IMR-90 (cell line): Measurements from ENCODE around the gene ISM1. TPM values are rescaled to one million over a fixed set of nuclear protein-coding genes. Genes with fewer than 3 reads are reported as not detected.
A peak's percentile ranks its signal among the peaks of the same experiment; 100 is the strongest.

Experiments used
- ATAC-seq: fragments of 200-7000 bp; cut with Tn5 transposase; 2 replicates; pipeline ENCODE4 v1.9.1; 2020; ENCODE audit warnings: low read depth, mild to moderate bottlenecking, moderate library complexity
- BruUV-seq: library from RNA; stranded (reverse); fragments of 400-500 nt; replicated peaks from 2 replicates; lab custom pipeline; 2021; lab: Mats Ljungman, UMichigan
- CTCF ChIA-PET: fragments of 300-600 bp; formaldehyde crosslinking; extraction: SDS; loops from one replicate; lab custom pipeline; 2021; ENCODE audit warnings: antibody characterized with exemption; lab: Yijun Ruan, JAX
- POLR2A ChIA-PET: fragments of 300-600 bp; sonication (Branson Sonifier 250); formaldehyde crosslinking; loops from one replicate; lab custom pipeline; 2022; ENCODE audit warnings: antibody characterized with exemption; ENCODE audit not compliant: unreplicated experiment; lab: Charles Lee
- DNase-seq: peaks from one replicate; pipeline ENCODE4 v3.0.0; 2013
- H2AFZ ChIP-seq: replicated peaks from 2 replicates; pipeline ENCODE3; 2013; ENCODE audit warnings: low read length, mild to moderate bottlenecking; ENCODE audit not compliant: poor library complexity
- H2AK5ac ChIP-seq: 2 replicates; pipeline ENCODE4 v1.6.1; 2013; ENCODE audit warnings: low read depth, low read length, inconsistent platforms
- H2AK9ac ChIP-seq: replicated peaks from 2 replicates; pipeline ENCODE3; 2013; ENCODE audit warnings: mild to moderate bottlenecking, low read depth, low read length, moderate library complexity; ENCODE audit not compliant: poor library complexity
- H2BK120ac ChIP-seq: 2 replicates; pipeline ENCODE4 v1.6.1; 2013; ENCODE audit warnings: low read depth, low read length, inconsistent platforms
- H2BK15ac ChIP-seq: 3 replicates; pipeline ENCODE4 v1.6.1; 2013; ENCODE audit warnings: low read depth, low read length, inconsistent platforms
- H2BK20ac ChIP-seq: 2 replicates; pipeline ENCODE4 v1.6.1; 2013; ENCODE audit warnings: low read depth, mild to moderate bottlenecking, inconsistent platforms, low read length, moderate library complexity
- H2BK5ac ChIP-seq: 2 replicates; pipeline ENCODE4 v1.6.1; 2013; ENCODE audit warnings: mild to moderate bottlenecking, low read depth, low read length, inconsistent platforms; ENCODE audit not compliant: poor library complexity, severe bottlenecking
- H3K14ac ChIP-seq: replicated peaks from 2 replicates; pipeline ENCODE4 v1.6.1; 2013; ENCODE audit warnings: low read depth, low read length, inconsistent platforms
- H3K18ac ChIP-seq: 2 replicates; pipeline ENCODE4 v1.6.1; 2013; ENCODE audit warnings: low read depth, low read length, control low read depth
- H3K23ac ChIP-seq: 2 replicates; pipeline ENCODE4 v1.6.1; 2013; ENCODE audit warnings: low read depth, low read length, inconsistent platforms
- H3K27ac ChIP-seq: 2 replicates; pipeline ENCODE4 v1.5.1; 2013; ENCODE audit warnings: mild to moderate bottlenecking, control low read depth, low read length; ENCODE audit not compliant: insufficient read depth
- H3K27me3 ChIP-seq: 2 replicates; pipeline ENCODE4 v1.6.1; 2013; ENCODE audit warnings: low read length; ENCODE audit not compliant: control insufficient read depth, insufficient read depth
- H3K36me3 ChIP-seq: 2 replicates; pipeline ENCODE4 v1.6.1; 2013; ENCODE audit warnings: low read length, mixed read lengths; ENCODE audit not compliant: control insufficient read depth, insufficient read depth
- H3K4ac ChIP-seq: 2 replicates; pipeline ENCODE4 v1.6.1; 2013; ENCODE audit warnings: low read depth, low read length, inconsistent platforms
- H3K4me1 ChIP-seq: 2 replicates; pipeline ENCODE4 v1.6.1; 2013; ENCODE audit warnings: low read length, mixed read lengths; ENCODE audit not compliant: control insufficient read depth, insufficient read depth
- H3K4me2 ChIP-seq: 2 replicates; pipeline ENCODE4 v1.6.1; 2013; ENCODE audit warnings: low read depth, mild to moderate bottlenecking, control low read depth, low read length, moderate library complexity
- H3K4me3 ChIP-seq: 2 replicates; pipeline ENCODE4 v1.5.1; 2013; ENCODE audit warnings: low read depth, mild to moderate bottlenecking, control low read depth, low read length, moderate library complexity; ENCODE audit not compliant: insufficient read depth
- H3K56ac ChIP-seq: 2 replicates; pipeline ENCODE4 v1.6.1; 2013; ENCODE audit warnings: low read length, inconsistent platforms; ENCODE audit not compliant: insufficient read depth; ENCODE audit errors: extremely low read depth
- H3K79me1 ChIP-seq, 2 experiments: 2 replicates each; pipeline ENCODE4 v1.6.1; 2013; ENCODE audit warnings: low read length in 2 of 2, inconsistent platforms in 1 of 2, low read depth in 1 of 2
- H3K9ac ChIP-seq: 2 replicates; pipeline ENCODE4 v1.6.1; 2013; ENCODE audit warnings: low read depth, low read length, control low read depth
- H3K9me1 ChIP-seq: 2 replicates; pipeline ENCODE4 v1.6.1; 2013; ENCODE audit warnings: low read length, inconsistent platforms; ENCODE audit not compliant: insufficient read depth
- H3K9me3 ChIP-seq: 2 replicates; pipeline ENCODE4 v1.6.1; 2013; ENCODE audit warnings: low read length; ENCODE audit not compliant: control insufficient read depth, insufficient read depth
- H4K20me1 ChIP-seq: 2 replicates; pipeline ENCODE4 v1.6.1; 2013; ENCODE audit warnings: low read length, inconsistent platforms; ENCODE audit not compliant: insufficient read depth
- H4K5ac ChIP-seq: 2 replicates; pipeline ENCODE4 v1.6.1; 2013; ENCODE audit warnings: mild to moderate bottlenecking, low read depth, low read length, control low read depth
- H4K8ac ChIP-seq, 2 experiments: 2 replicates each; pipeline ENCODE4 v1.6.1; 2013; ENCODE audit warnings: low read depth in 2 of 2, low read length in 2 of 2, control low read depth in 1 of 2, inconsistent platforms in 1 of 2
- H4K91ac ChIP-seq: 2 replicates; pipeline ENCODE4 v1.6.1; 2013; ENCODE audit warnings: low read depth, low read length, inconsistent platforms; ENCODE audit not compliant: insufficient read depth
- FOS ChIP-seq: fragments of 150-350 bp; IDR thresholded peaks from 2 replicates; pipeline ENCODE4 v1.6.1; 2016; ENCODE audit warnings: low read depth, low read length
- MAFK ChIP-seq: IDR thresholded peaks from 2 replicates; pipeline ENCODE4 v1.6.1; 2012; ENCODE audit warnings: low read depth, low read length, improper control_type of control experiment
- POLR2A ChIP-seq: IDR thresholded peaks from 2 replicates; pipeline ENCODE4 v1.6.1; 2012; ENCODE audit warnings: mild to moderate bottlenecking, low read depth, low read length
- WGBS, 2 experiments: methylation state at CpG; one replicate each; pipeline versions ENCODE4 v1.1.5 to v1.1.7; 2013; ENCODE audit warnings: missing lambda C conversion rate in 2 of 2; ENCODE audit not compliant: insufficient read length in 1 of 2; ENCODE audit errors: extremely low coverage in 2 of 2; 5-methylcytosine and 5-hydroxymethylcytosine counted together
- dilution Hi-C: fragments of 300-500 bp; cut with HindIII; formaldehyde crosslinking; loops from one replicate; pipeline ENCODE4 v1.14.3; 2018; ENCODE audit warnings: low sequenced_read_pairs; ENCODE audit not compliant: unreplicated experiment
- in situ Hi-C: fragments of 300-500 bp; cut with MboI; formaldehyde crosslinking; loops from 3 replicates; pipeline ENCODE4 v1.14.3; 2019; ENCODE audit warnings: low sequenced_read_pairs, inconsistent platforms, mixed read lengths
- intact Hi-C: fragments of 100-400 bp; cut with micrococcal nuclease; formaldehyde crosslinking; loops from 2 replicates; pipeline ENCODE4 v1.10.0; 2022
- polyA plus RNA-seq, 3 experiments: library from polyadenylated mRNA; depleted of rRNA; stranded (reverse); fragments of >200 nt; gene quantifications; 2 replicates each; pipeline ENCODE4 v1.2.3, GENCODE V29; 2012; ENCODE audit warnings: low replicate concordance in 1 of 3
- total RNA-seq: library from RNA; depleted of rRNA; stranded (reverse); fragments of >200 nt; gene quantifications from 2 replicates; pipeline ENCODE4 v1.2.3, GENCODE V29; 2012

The ISM1 gene
- total and polyA plus RNA-seq, 2 of the 4 experiments (the other 2 are of a cell fraction): not detected

GRCh38 chr20:13325796-13326340 is 104.8 kb downstream of the ISM1 start:
- ChIA-PET POLR2A (no interaction called here), CTCF (no interaction called here)
- no peak overlapping the region for H2AK5ac ChIP-seq
- H3K4me2 ChIP-seq: no peak overlapping the region
- no peaks in the 10 kb centered on the region for H3K36me3 ChIP-seq
- no peak overlapping the region for H3K9ac ChIP-seq
- ATAC-seq (no peak), DNase-seq (no peak)
- TF ChIP-seq POLR2A (no peak), MAFK (peak; percentile 31), FOS (no peak)
- no peak overlapping the region for H3K14ac ChIP-seq
- intact Hi-C loops: loop anchor here (1.0 to 5.0 kb wide), 3 partner anchors 220 to 461 kb away; partner anchors contain the start of gene NDUFAF5
- no peak overlapping the region for H2BK5ac ChIP-seq
- no peak overlapping the region for H4K8ac ChIP-seq
- no peak overlapping the region for H2BK20ac ChIP-seq
- no peak overlapping the region for H2AK9ac ChIP-seq
- dilution Hi-C loops: no loop called here
- no peak overlapping the region for H3K27ac ChIP-seq
- no peak overlapping the region for H3K18ac ChIP-seq
- no peak overlapping the region for H3K4me3 ChIP-seq
- whole genome bisulfite sequencing, 2 experiments: no CpG with 5 or more reads among the region's 5 CpGs
- H3K23ac ChIP-seq: no peak overlapping the region
- H3K4ac ChIP-seq: no peak overlapping the region
- no peak overlapping the region for H2BK15ac ChIP-seq
- in situ Hi-C loops: loop anchor here (10.0 kb wide), 2 partner anchors 229 to 439 kb away; no protein-coding TSS in a partner anchor
- peaks cover 10% of the 10 kb centered on the region for H3K27me3 ChIP-seq
- no peaks in the 10 kb centered on the region for H3K9me3 ChIP-seq
- no peak overlapping the region for H4K5ac ChIP-seq
- no peak overlapping the region for H2BK120ac ChIP-seq
- H4K20me1 ChIP-seq: no peaks in the 10 kb centered on the region
- H3K4me1 ChIP-seq: no peaks in the 10 kb centered on the region
- H3K9me1 ChIP-seq: no peaks in the 10 kb centered on the region
- no TSS peak for BruUV-seq
- no peak overlapping the region for H2AFZ ChIP-seq
- no peaks in the 10 kb centered on the region for H3K79me1 ChIP-seq
- no peak overlapping the region for H4K91ac ChIP-seq
- H3K56ac ChIP-seq: no peak overlapping the region
